Measurements from ENCODE around the gene NPAT. TPM values are rescaled to one million over a fixed set of nuclear protein-coding genes. Genes with fewer than 3 reads are reported as not detected.

The NPAT gene
- total RNA-seq, 6 donors from 2014 or later, result 9.5 to 21.3 (median 12.8) TPM

GRCh38 chr11:108224911-108225786 is 2.7 kb upstream of the NPAT start:
- peaks cover 0 to 17% (median 5%) of the 10 kb centered on the region in 4 donors for H3K36me3 ChIP-seq
- peak in 1 of 2 donors; percentile 18 for DNase-seq
- 72 to 77% methylated on average over 12 to 14 of the region's 14 CpGs for WGBS, 2 donors

DNA sequence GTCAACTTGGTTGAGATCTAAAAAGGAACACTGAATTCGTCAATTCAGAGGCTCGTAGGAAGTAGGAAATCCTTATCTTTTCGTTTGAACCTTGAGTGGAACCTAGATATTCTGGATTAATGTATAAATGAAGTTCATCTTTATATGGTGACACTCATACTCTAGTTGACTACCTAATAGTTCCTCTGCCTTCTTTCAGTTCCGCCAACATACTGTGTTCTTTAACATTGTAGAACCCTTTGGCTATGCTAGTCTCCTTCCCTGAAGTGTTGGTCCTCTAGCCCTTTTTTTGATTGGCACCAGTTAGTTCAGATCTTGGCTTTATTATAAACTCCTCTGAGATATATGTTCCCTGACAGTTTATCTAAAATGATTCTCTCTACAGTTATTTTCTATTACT is 1.9 kb upstream of the NPAT start:
- DNase-seq (no peak), ATAC-seq (ENCODE audit: low FRiP score in 2 of 2) (no peak)
- peak overlapping the region in 3 of 4 donors; percentile 76 to 86 (median 76) for H3K4me3 ChIP-seq
- peaks cover 0 to 9% (median under 1%) of the 10 kb centered on the region in 4 donors for H3K36me3 ChIP-seq
- WGBS, 2 donors, result 50 to 58% methylated on average over 4 of the region's 4 CpGs
- TF ChIP-seq EP300 (IDR thresholded peaks at IDR 0.05) (no peak), POLR2A (IDR thresholded peaks at IDR 0.05) (no peak)
- TF ChIP-seq, protein P1, sequence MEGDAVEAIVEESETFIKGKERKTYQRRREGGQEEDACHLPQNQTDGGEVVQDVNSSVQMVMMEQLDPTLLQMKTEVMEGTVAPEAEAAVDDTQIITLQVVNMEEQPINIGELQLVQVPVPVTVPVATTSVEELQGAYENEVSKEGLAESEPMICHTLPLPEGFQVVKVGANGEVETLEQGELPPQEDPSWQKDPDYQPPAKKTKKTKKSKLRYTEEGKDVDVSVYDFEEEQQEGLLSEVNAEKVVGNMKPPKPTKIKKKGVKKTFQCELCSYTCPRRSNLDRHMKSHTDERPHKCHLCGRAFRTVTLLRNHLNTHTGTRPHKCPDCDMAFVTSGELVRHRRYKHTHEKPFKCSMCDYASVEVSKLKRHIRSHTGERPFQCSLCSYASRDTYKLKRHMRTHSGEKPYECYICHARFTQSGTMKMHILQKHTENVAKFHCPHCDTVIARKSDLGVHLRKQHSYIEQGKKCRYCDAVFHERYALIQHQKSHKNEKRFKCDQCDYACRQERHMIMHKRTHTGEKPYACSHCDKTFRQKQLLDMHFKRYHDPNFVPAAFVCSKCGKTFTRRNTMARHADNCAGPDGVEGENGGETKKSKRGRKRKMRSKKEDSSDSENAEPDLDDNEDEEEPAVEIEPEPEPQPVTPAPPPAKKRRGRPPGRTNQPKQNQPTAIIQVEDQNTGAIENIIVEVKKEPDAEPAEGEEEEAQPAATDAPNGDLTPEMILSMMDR (IDR thresholded peaks at IDR 0.05), result no peak
- no peaks in the 10 kb centered on the region for H3K27me3 ChIP-seq
- peaks cover 34 to 51% (median 39%) of the 10 kb centered on the region in 4 donors for H3K4me1 ChIP-seq
- H3K27ac ChIP-seq, result peak overlapping the region; percentile 92 to 97 (median 94)
- no peaks in the 10 kb centered on the region for H3K9me3 ChIP-seq

More at GRCh38 chr11:108224911-108225786, 2.7 kb upstream of the NPAT start:
- Histone ChIP-seq H3K4me3 (peak overlapping the region in 2 of 4 donors; percentile 76), H3K4me1 (peaks cover 27 to 44% (median 34%) of the 10 kb centered on the region in 4 donors), H3K27ac (peak overlapping the region; percentile 92 to 97 (median 94)), H3K9me3 (no peaks in the 10 kb centered on the region), H3K27me3 (no peaks in the 10 kb centered on the region)
- TF ChIP-seq EP300 (IDR thresholded peaks at IDR 0.05) (no peak), POLR2AphosphoS5 (IDR thresholded peaks at IDR 0.05) (no peak), POLR2A (IDR thresholded peaks at IDR 0.05) (no peak)
- TF ChIP-seq, protein P1 (IDR thresholded peaks at IDR 0.05), result no peak
- no peak for ATAC-seq (ENCODE audit: low FRiP score in 2 of 2)

- H3K27me3 ChIP-seq, result no peaks in the 10 kb centered on the region
- H3K36me3 ChIP-seq, result peaks cover 0 to 1% (median 0%) of the 10 kb centered on the region in 4 donors
- H3K4me3 ChIP-seq, result peak overlapping the region; percentile 76 to 86 (median 78)
- DNase-seq (no peak), ATAC-seq (ENCODE audit: low FRiP score in 2 of 2) (no peak)
- 8 to 11% methylated on average over 20 of the region's 20 CpGs for WGBS, 2 donors
- H3K9me3 ChIP-seq, result no peaks in the 10 kb centered on the region
- H3K27ac ChIP-seq, result peak overlapping the region; percentile 92 to 97 (median 94)
- TF ChIP-seq POLR2AphosphoS5 (IDR thresholded peaks at IDR 0.05), result peak in 1 of 2 donors; percentile 8
- no peak for TF ChIP-seq EP300 (IDR thresholded peaks at IDR 0.05)
- TF ChIP-seq POLR2A (IDR thresholded peaks at IDR 0.05), result no peak
- H3K4me1 ChIP-seq, result peaks cover 41 to 53% (median 43%) of the 10 kb centered on the region in 4 donors
These were observed 1.1 kb upstream of the NPAT start for GRCh38 chr11:108223348-108224149.

DNA sequence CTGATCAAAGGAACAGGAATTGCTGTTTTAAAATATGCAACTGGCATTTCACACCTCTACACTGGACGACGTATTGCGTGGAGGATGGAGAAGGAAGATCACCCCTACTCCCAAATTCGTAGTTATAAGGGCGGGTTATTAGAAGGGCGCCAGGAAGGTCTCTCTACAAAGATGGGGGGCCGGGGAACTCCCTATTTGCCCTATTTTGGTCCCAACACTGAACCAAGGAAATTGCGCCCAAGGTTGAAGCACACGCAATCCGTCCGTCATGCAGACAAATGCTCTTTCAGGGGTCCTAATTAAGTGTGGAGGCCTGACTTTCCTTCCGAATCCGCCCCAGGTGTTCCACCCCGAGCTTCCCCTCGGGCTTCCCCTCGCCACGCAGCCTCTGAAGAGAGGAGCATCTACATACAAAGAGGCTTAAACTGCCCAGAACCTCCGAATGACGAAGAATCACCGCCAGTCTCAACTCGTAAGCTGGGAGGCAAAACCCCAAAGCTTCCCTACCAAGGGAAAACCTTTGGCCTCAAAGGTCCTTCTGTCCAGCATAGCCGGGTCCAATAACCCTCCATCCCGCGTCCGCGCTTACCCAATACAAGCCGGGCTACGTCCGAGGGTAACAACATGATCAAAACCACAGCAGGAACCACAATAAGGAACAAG is 396 bp downstream of the NPAT start:
- DNase-seq (peak in 1 of 2 donors; percentile 16), ATAC-seq (ENCODE audit: low FRiP score in 2 of 2) (no peak)
- Histone ChIP-seq H3K9me3 (no peaks in the 10 kb centered on the region), H3K27me3 (no peaks in the 10 kb centered on the region), H3K4me3 (peak overlapping the region; percentile 60 to 86 (median 76)), H3K4me1 (peaks cover 41 to 53% (median 45%) of the 10 kb centered on the region in 4 donors), H3K27ac (peak overlapping the region; percentile 92 to 97 (median 94)), H3K36me3 (no peaks in the 10 kb centered on the region)
- TF ChIP-seq POLR2AphosphoS5 (IDR thresholded peaks at IDR 0.05), result no peak
- no peak for TF ChIP-seq EP300 (IDR thresholded peaks at IDR 0.05)
- peak in 1 of 4 donors; percentile 91 for TF ChIP-seq POLR2A (IDR thresholded peaks at IDR 0.05)
- WGBS, 2 donors, result 0 to 1% methylated on average over 29 of the region's 29 CpGs

GRCh38 chr11:108221371-108221770 is 1.1 kb downstream of the NPAT start:
- TF ChIP-seq, protein P1 (IDR thresholded peaks at IDR 0.05), result no peak
- Histone ChIP-seq H3K9me3 (no peaks in the 10 kb centered on the region), H3K27ac (peak overlapping the region; percentile 92 to 97 (median 94)), H3K27me3 (no peaks in the 10 kb centered on the region), H3K36me3 (no peaks in the 10 kb centered on the region), H3K4me1 (peaks cover 41 to 50% (median 43%) of the 10 kb centered on the region in 4 donors), H3K4me3 (peak overlapping the region; percentile 5 to 86 (median 76))
- no peak for DNase-seq
- no peak for ATAC-seq (ENCODE audit: low FRiP score in 2 of 2)
- 0% methylated on average over 12 of the region's 12 CpGs for WGBS, 2 donors

Measured in upper lobe of left lung (tissue), 6 donors.